GM19099 (cell line): ENCODE data around the gene CACNG8.

ENCODE experiments used
- POLR2A ChIP-seq: IDR thresholded peaks from 3 replicates; pipeline ENCODE4 v1.6.1; 2011; ENCODE audit warnings: low read depth; ENCODE audit not compliant: insufficient read length; ENCODE audit errors: extremely low read depth

CACNG8 gene

DNA sequence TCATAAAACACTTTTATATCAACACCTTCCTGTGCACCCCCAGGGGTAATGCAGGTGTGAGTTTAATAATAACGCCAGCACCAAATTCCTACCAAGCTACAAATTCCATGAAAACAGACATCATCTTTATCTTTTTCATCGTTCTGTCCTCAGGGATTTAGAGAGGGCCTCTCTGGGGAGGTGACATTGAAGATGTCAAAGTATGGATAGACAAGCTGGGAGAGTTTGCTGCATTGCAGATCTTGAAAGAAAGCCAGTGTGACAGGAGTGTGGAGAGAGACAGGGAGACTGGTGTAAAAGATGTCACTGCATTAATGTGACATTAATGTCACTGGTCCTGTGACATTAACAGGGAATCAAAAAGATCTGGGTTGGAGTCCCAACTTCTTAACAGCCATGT lies 38.8 kb downstream of the CACNG8 start:
- TF ChIP-seq POLR2A, result no peak

DNA sequence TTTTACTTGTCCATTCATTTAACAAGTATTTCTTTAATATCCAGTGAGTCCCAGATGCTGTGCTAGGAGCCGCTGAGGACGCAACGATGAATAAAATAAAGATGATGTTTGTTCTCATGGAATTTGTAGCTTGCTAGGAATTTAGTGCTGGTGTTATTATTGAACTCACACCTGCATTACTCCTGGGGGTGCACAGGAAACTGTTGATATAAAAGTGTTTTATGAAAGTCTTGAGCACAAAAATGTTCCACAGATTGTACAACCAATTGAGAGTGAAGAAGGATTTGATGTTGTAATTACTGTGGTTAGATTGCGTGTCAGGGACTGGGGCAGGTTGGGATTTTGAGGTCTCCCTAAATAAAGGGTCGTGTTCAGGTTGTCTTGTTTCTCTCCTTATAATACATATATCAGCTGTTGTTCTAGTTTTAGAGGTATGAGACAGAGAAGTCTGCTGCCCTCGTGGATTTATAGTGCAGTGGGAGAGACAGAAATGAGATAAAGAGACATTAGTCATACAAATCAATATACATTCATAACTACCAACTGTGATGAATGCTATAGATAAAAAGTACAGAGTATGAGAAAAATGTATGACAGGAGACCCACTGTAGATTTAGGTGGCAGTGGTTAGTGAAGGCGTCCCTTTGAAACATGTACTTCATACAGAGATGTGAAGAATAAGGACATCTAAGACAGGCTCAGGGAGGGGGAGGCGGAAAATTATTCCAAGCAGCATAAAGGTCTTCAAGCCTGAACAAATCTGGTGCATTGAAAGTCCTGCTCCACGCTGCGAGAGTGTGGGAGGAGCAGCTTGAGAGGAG lies 40.0 kb downstream of the CACNG8 start:
- TF ChIP-seq POLR2A, result no peak

DNA sequence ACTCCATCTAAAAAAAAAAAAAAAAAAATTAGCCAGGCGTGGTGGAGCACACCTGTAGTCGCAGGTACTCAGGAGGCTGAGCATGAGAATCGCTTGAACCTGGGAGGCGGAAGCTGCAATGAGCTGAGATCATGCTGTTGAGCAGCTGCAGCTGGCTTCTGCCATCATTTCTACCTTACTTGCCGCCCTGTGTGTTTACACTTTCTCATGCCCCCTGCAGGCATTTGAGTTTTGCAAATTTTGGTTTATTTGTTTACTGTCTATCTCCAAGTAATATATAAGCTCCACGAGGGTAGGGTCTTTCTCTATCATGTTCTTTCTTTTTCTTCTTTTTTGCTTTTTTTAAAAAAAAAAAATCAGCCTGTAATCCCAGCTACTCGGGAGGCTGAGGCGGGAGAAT lies 46.7 kb downstream of the CACNG8 start:
- TF ChIP-seq POLR2A, result no peak

DNA sequence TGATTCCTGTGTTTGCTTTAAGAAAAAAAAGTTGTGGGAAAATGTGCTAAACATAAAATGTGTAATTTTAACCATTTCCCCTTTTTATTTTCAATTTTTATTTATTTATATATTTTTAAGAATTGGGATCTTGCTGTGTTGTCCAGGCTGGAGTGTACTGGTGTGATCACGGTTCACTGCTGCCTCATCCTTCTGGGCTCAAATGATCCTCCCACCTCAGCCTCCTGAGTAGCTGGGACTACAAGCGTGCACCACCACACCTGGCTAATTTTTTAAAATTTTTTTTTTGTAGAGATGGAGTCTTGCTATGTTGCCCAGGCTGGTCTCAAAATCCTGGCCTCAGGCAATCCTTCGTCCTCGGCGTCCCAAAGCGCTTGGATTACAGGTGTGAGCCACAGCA lies 47.7 kb downstream of the CACNG8 start:
- TF ChIP-seq POLR2A, result no peak

DNA sequence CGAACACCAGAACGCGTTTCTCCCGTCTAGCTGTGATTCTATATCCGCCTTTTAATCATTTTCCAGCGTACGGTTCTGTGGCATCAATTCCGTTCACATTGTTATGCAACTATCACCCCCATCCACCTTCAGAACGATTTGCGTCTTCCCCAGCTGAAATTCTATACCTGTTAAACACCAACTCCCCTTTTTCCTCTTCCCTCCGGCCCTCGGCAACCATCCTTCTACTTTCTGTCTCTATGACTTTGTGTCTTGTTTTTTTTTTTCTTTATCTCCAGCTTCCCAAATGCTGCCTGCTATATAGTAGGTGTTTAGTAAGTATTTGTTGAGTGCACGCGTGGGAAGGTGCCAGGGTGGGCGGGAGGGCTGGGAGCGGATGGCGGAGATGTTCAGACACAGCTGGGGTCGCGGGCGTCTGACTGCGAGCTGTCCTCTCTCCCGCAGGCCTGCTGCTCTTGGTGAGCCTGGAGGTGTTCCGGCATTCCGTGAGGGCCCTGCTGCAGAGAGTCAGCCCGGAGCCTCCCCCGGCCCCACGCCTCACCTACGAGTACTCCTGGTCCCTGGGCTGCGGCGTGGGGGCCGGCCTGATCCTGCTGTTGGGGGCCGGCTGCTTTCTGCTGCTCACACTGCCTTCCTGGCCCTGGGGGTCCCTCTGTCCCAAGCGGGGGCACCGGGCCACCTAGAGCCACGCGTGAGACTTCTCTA lies 48.9 kb downstream of the CACNG8 start:
- no peak for TF ChIP-seq POLR2A

DNA sequence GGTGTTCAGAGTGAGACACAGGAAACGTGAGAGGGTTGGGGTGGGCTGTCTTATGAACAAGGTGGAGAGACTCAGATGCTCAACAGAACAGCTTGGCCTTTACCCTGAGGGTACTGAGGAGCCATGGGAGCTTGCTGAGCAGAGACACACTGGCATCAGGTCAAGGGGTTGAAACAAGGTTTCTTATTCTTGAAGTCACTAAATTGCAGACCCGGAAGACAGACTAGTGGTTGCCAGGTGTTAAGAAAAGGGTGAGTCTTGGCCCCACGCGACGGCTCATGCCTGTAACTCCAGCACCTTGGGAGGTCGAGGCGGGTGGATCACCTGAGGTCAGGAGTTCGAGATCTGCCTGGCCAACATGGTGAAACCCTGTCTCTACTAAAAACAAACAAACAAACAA lies 51.1 kb downstream of the CACNG8 start:
- no peak for TF ChIP-seq POLR2A

DNA sequence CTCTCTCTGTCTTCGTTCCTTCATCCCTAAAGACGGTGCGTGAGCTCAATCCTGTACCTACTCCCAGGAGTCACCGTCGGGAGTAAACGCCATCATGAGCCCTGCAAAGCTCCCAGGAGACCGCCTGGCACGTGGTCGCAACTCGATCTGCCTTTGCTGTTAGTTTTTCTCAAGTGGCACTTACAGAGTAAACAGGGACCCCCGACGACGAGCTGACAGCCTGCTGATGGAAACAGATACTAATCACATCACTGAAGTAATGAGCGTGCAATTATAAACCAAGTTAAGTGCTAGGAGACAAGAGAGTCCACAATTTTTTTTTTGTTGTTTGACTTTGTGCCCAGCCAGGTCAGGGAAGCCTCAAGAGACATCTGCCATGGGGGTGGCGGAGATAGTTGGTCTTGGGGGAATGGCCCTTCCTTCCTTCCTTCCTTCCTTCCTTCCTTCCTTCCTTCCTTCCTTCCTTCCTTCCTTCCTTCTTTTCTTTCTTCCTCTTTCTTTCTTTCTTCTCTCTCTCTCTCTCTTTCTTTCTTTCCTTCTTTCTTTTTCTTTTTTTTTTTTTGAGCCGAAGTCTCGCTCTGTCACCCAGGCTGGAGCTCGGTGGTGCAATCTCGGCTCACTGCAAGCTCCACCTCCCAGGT lies 52.3 kb downstream of the CACNG8 start:
- TF ChIP-seq POLR2A, result no peak

DNA sequence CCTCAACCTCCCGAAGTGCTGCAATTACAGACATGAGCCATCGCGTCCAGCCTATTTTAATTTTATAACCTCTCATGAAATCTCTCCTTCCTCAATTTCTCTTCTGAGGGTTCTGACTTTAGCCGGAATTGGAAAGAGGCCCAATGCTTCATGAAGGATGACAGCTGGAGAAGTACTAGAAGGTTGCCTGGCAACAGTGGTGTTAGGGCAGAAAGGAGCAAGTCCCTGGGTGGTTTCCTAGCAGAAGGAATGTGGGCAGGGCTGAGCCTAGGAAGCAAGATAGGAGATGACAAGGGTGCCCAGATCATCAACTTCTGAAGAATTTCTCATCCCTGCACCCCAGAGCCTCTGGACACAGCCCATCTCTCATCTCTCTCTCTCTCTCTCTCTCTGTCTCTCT lies 54.5 kb downstream of the CACNG8 start:
- no peak for TF ChIP-seq POLR2A

DNA sequence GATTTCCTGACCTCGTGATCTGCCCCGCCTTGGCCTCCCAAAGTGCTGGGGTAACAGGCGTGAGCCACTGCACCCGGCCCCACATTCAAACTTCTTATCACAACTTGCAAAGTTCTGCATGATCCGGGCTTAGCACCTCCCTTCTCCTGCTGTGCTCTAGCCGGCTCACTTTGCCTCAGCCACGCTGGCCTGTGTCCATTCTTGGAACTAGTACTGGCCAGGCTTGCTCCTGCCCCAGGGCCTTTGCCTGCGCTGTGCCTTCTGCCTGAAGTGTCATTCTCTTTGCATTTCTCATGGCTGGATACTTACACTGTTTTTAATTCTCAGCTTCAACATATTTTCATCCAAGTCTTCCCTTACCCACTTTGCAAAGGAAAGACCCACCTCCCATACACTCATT lies 58.6 kb downstream of the CACNG8 start:
- TF ChIP-seq POLR2A, result no peak

DNA sequence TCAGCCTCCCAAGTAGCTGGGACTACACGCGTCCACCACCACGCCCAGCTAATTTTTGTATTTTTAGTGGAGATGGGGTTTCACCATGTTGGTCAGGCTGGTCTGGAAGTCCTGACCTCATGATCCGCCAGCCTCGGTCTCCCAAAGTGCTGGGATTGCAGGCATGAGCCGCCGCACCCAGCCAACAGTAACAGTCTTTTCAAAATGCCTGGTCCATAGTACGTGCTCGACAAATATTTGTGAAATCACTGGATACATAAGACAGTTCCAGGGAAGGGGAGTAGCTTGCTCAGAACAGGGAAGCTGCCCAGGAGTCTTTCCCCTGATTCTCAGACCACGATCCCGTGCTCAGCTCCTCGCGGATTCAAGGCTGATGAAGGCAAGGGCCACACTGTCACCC lies 59.2 kb downstream of the CACNG8 start:
- no peak for TF ChIP-seq POLR2A

DNA sequence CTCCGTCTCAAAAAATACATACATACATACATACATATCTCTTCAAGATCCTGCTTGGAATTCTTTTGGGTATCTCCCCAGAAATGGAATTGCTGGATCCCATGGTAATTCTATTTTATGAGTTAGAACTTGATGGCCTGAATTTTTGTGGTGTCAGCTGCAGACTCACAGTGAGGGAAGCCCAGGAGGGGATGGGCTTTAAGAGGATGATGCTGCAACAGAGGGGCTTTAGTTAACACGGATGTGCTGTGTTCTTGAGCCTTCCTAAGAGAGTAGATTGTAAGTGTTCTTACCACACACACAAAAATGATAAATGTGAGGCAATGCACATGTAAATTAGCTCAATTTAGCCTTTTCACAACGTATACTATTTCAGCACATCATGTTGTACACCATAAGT lies 60.5 kb downstream of the CACNG8 start:
- no peak for TF ChIP-seq POLR2A

DNA sequence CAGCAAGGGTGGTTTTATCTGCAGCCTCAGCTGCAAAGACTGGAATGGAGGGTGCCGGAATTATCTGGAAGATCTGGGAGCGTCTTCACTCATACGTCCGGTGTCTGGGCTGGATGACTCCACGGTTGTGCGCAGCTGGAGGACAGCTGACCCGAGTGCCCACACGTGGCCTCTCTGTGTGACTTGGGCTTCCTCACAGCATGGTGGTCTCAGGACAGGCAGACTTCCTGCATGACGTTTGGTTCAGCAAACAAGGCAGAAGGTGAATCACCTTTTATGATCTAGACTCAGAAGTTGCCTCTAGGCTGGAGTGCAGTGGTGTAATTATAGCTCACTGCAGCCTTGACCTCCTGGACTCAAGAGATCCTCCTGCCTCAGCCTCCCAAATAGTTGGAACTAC lies 61.9 kb downstream of the CACNG8 start:
- no peak for TF ChIP-seq POLR2A

DNA sequence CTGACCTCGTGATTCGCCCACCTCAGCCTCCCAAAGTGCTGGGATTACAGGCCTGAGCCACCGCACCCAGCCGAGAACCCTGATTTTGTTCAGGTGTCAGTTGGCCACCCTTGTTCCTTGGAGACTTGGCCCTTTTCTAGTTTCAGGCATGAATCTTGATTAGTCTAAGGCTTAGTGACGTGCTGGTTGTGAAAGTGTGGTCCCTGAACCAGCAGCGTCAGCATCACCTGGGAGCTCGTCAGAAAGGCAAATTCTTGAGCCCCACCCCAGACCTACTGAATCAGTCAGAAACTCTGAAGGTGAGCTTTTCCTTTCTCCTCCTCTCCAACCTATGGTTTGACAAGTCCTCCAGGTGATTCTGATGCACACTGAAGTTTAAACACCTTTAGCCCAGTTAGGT lies 63.9 kb downstream of the CACNG8 start:
- no peak for TF ChIP-seq POLR2A

DNA sequence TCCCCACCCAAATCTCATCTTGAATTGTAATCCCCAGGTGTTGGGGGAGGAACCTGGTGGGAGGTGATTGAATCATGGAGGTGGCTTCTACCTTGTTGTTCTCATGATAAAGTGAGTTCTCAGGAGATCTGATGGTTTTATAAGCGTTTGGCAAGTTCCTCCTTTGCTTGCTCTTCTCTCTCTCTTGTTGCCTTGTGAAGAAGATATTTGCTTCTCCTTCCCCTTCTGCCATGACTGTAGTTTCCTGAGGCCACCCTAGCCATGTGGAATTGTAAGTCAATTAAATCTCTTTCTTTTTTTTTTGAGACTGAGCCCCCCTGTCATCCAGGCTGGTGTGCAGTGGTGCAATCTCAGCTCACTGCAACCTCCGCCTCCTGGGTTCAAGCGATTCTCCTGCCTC lies 66.6 kb downstream of the CACNG8 start:
- TF ChIP-seq POLR2A, result no peak

DNA sequence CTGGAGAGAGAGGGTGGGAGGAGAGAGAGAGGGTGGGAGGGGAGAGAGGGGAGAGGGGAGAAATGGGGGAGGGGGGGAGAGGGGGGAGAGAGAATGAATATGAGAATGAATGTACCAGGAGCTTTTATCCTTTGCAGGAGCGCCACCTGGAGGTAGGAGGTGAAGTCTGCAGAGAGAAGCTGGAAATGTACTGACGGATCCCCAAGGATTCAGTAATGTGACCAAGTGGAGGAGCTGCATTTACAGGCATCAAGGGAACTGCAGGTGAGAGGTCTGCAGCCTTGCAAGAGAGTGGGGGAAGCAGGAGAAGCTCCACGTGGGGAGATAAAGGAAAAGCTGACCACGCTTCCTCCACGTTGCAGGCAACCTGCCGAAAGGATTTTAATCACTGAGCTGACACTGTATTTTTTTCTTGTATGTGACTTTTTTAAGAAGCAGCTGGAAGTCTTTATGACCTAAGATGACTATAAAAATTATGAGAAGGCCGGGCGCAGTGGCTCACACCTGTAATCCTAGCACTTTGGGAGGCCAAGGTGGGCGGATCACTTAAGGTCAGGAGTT lies 67.3 kb downstream of the CACNG8 start:
- TF ChIP-seq POLR2A, result no peak
